CD8-positive, alpha-beta memory T cell (primary cell): Measurements from ENCODE around the gene PLXNB3. TPM values are rescaled to one million over a fixed set of nuclear protein-coding genes. Genes with fewer than 3 reads are reported as not detected.

ENCODE experiments used
- CTCF ChIA-PET: fragments of 350-600 bp; sonication (Branson Sonifier 250); formaldehyde crosslinking; loops from one replicate; lab custom pipeline; 2021; ENCODE audit warnings: antibody characterized with exemption; lab: Charles Lee
- POLR2A ChIA-PET: fragments of 350-600 bp; sonication (Branson Sonifier 250); formaldehyde crosslinking; loops from one replicate; lab custom pipeline; 2021; ENCODE audit warnings: antibody characterized with exemption; lab: Charles Lee
- DNase-seq, 5 donors: peaks; one replicate each; pipeline versions ENCODE4 v3.0.0 to v3.0.0-alpha.2; 2020 to 2022; ENCODE audit warnings: mixed read lengths in 1 of 5
- H3K27ac ChIP-seq: one replicate; pipeline ENCODE4 v1.7.0; 2013; ENCODE audit warnings: low read depth, mild to moderate bottlenecking, low read length, moderate library complexity
- H3K27me3 ChIP-seq: 2 replicates; pipeline ENCODE4 v1.7.0; 2013; ENCODE audit warnings: low read length, mild to moderate bottlenecking; ENCODE audit not compliant: insufficient read depth, poor library complexity, severe bottlenecking
- H3K36me3 ChIP-seq: 2 replicates; pipeline ENCODE4 v1.7.0; 2013; ENCODE audit warnings: mild to moderate bottlenecking, low read length, moderate library complexity; ENCODE audit not compliant: insufficient read depth
- H3K4me1 ChIP-seq: 2 replicates; pipeline ENCODE4 v1.7.0; 2013; ENCODE audit warnings: mild to moderate bottlenecking, low read length, moderate library complexity; ENCODE audit not compliant: insufficient read depth
- H3K4me3 ChIP-seq: 2 replicates; pipeline ENCODE4 v1.7.0; 2013; ENCODE audit warnings: mild to moderate bottlenecking, low read length
- H3K9me3 ChIP-seq: 2 replicates; pipeline ENCODE4 v1.7.0; 2013; ENCODE audit warnings: mild to moderate bottlenecking, low read length
- H3K27ac Mint-ChIP-seq, 8 donors: one replicate each; pipeline ENCODE4 v1.8.0; 2020 to 2021; ENCODE audit warnings: mixed read lengths in 8 of 8, mild to moderate bottlenecking in 6 of 8, inconsistent platforms in 3 of 8, moderate library complexity in 3 of 8
- H3K27me3 Mint-ChIP-seq, 2 donors: one replicate each; pipeline ENCODE4 v1.8.0; 2020 to 2021; ENCODE audit warnings: mixed read lengths in 2 of 2, mild to moderate bottlenecking in 1 of 2, moderate library complexity in 1 of 2
- H3K36me3 Mint-ChIP-seq, 3 donors: one replicate each; pipeline ENCODE4 v1.8.0; 2020 to 2021; ENCODE audit warnings: mixed read lengths in 3 of 3, inconsistent platforms in 1 of 3, mild to moderate bottlenecking in 1 of 3
- H3K4me1 Mint-ChIP-seq, 3 donors: one replicate each; pipeline ENCODE4 v1.8.0; 2020 to 2021; ENCODE audit warnings: mixed read lengths in 3 of 3, inconsistent platforms in 1 of 3, mild to moderate bottlenecking in 1 of 3
- H3K4me3 Mint-ChIP-seq, 7 donors: one replicate each; pipeline ENCODE4 v1.8.0; 2020 to 2021; ENCODE audit warnings: mixed read lengths in 7 of 7, mild to moderate bottlenecking in 6 of 7, moderate library complexity in 4 of 7, inconsistent platforms in 2 of 7
- H3K9me3 Mint-ChIP-seq, 5 donors: one replicate each; pipeline ENCODE4 v1.8.0; 2020 to 2022; ENCODE audit warnings: mixed read lengths in 5 of 5, mild to moderate bottlenecking in 3 of 5, moderate library complexity in 2 of 5, inconsistent platforms in 1 of 5
- polyA plus RNA-seq: library from polyadenylated mRNA; unstranded; fragments of 300-500 nt; fragmentation: Illumina TruSeq; gene quantifications from one replicate; pipeline ENCODE4 v1.2.3, GENCODE V29; 2021
- total RNA-seq, 2 experiments: library from RNA; stranded (reverse); gene quantifications; one replicate each; pipeline ENCODE4 v1.2.3, GENCODE V29; 2021

Gene PLXNB3
- under 1 TPM; 0.51 to 0.57 TPM for total RNA-seq
- polyA plus RNA-seq: not detected

GRCh38 chrX:153763989-153764755 is at the start of gene PLXNB3:
PLXNB3 (plus strand) TSS chrX:153764249; CDS start chrX:153765536, 1,287 bp downstream.
- DNase-seq: peak; percentile 61 to 80 (median 66)
- CTCF ChIA-PET: interaction anchor here (0.7 to 2.5 kb wide), 7 partner anchors 41 to 276 kb away, joined by 3 to 8 read pairs (median 3); no protein-coding TSS in a partner anchor
- Mint-ChIP-seq H3K4me3 (peak within 1 kb of the TSS in 1 of 7 donors; percentile 41), H3K27me3 (no peaks in the 10 kb centered on the region), H3K27ac (peak within 1 kb of the TSS in 1 of 8 donors; percentile 50), H3K36me3 (no peaks in the 10 kb centered on the region), H3K9me3 (no peaks in the 10 kb centered on the region), H3K4me1 (peaks cover 4 to 14% (median 6%) of the 10 kb centered on the region in 3 donors)
- POLR2A ChIA-PET: no interaction called here
- Histone ChIP-seq H3K9me3 (no peaks in the 10 kb centered on the region), H3K27ac (peak within 1 kb of the TSS; percentile 69), H3K36me3 (no peaks in the 10 kb centered on the region), H3K27me3 (no peaks in the 10 kb centered on the region), H3K4me3 (no peak within 1 kb of the TSS), H3K4me1 (no peaks in the 10 kb centered on the region)

- Histone ChIP-seq H3K27me3 (no peaks in the 10 kb centered on the region), H3K4me1 (no peaks in the 10 kb centered on the region), H3K36me3 (peaks cover 18% of the 10 kb centered on the region), H3K9me3 (no peaks in the 10 kb centered on the region), H3K4me3 (no peak overlapping the region), H3K27ac (no peak overlapping the region)
- Mint-ChIP-seq H3K36me3 (peaks cover 0 to 79% (median 0%) of the 10 kb centered on the region in 3 donors), H3K9me3 (no peaks in the 10 kb centered on the region), H3K4me1 (peaks cover 6 to 7% (median 7%) of the 10 kb centered on the region in 3 donors), H3K4me3 (no peak overlapping the region), H3K27ac (peak overlapping the region in 1 of 8 donors; percentile 9), H3K27me3 (peaks cover 0 to 6% of the 10 kb centered on the region in 2 donors)
- POLR2A ChIA-PET: no interaction called here
- no peak for DNase-seq
- CTCF ChIA-PET: no interaction called here
These were observed 49.8 kb upstream of the PLXNB3 start for GRCh38 chrX:153714256-153714655.

GRCh38 chrX:153717445-153717844 is 46.6 kb upstream of the PLXNB3 start:
- H3K27ac Mint-ChIP-seq: no peak overlapping the region
- ChIA-PET CTCF (no interaction called here), POLR2A (no interaction called here)
- Histone ChIP-seq H3K4me3 (no peak overlapping the region), H3K9me3 (no peaks in the 10 kb centered on the region), H3K4me1 (no peaks in the 10 kb centered on the region), H3K36me3 (peaks cover 32% of the 10 kb centered on the region), H3K27ac (no peak overlapping the region), H3K27me3 (no peaks in the 10 kb centered on the region)
- H3K36me3 Mint-ChIP-seq: peaks cover 2 to 75% (median 4%) of the 10 kb centered on the region in 3 donors
- no peak overlapping the region for H3K4me3 Mint-ChIP-seq
- peaks cover 14 to 27% (median 20%) of the 10 kb centered on the region in 3 donors for H3K4me1 Mint-ChIP-seq
- no peaks in the 10 kb centered on the region for H3K9me3 Mint-ChIP-seq
- peaks cover 0 to 2% of the 10 kb centered on the region in 2 donors for H3K27me3 Mint-ChIP-seq
- no peak for DNase-seq

GRCh38 chrX:153719238-153719637 is 44.8 kb upstream of the PLXNB3 start:
- Histone ChIP-seq H3K27ac (no peak overlapping the region), H3K4me3 (no peak overlapping the region), H3K36me3 (peaks cover 27% of the 10 kb centered on the region), H3K27me3 (no peaks in the 10 kb centered on the region), H3K4me1 (peaks cover 5% of the 10 kb centered on the region), H3K9me3 (no peaks in the 10 kb centered on the region)
- POLR2A ChIA-PET: no interaction called here
- Mint-ChIP-seq H3K4me1 (peaks cover 21 to 34% (median 30%) of the 10 kb centered on the region in 3 donors), H3K9me3 (no peaks in the 10 kb centered on the region), H3K27ac (no peak overlapping the region), H3K4me3 (peak overlapping the region in 1 of 7 donors; percentile 55), H3K36me3 (peaks cover 2 to 65% (median 4%) of the 10 kb centered on the region in 3 donors), H3K27me3 (no peaks in the 10 kb centered on the region)
- no peak for DNase-seq
- CTCF ChIA-PET: interaction anchor here (1.0 kb wide), 1 partner anchor 51 kb away, joined by 3 read pairs; no protein-coding TSS in a partner anchor

- H3K36me3 Mint-ChIP-seq: peaks cover 2 to 61% (median 4%) of the 10 kb centered on the region in 3 donors
- POLR2A ChIA-PET: interaction anchor here (0.7 kb wide), 1 partner anchor 153 kb away, joined by 5 read pairs; no protein-coding TSS in a partner anchor
- Histone ChIP-seq H3K27ac (no peak overlapping the region), H3K9me3 (no peaks in the 10 kb centered on the region), H3K4me1 (peaks cover 5% of the 10 kb centered on the region), H3K36me3 (peaks cover 24% of the 10 kb centered on the region), H3K27me3 (no peaks in the 10 kb centered on the region), H3K4me3 (no peak overlapping the region)
- CTCF ChIA-PET: interaction anchor here (1.0 kb wide), 1 partner anchor 51 kb away, joined by 3 read pairs; no protein-coding TSS in a partner anchor
- no peaks in the 10 kb centered on the region for H3K27me3 Mint-ChIP-seq
- H3K9me3 Mint-ChIP-seq: no peaks in the 10 kb centered on the region
- peak overlapping the region in 1 of 7 donors; percentile 55 for H3K4me3 Mint-ChIP-seq
- peaks cover 21 to 34% (median 30%) of the 10 kb centered on the region in 3 donors for H3K4me1 Mint-ChIP-seq
- DNase-seq: no peak
- no peak overlapping the region for H3K27ac Mint-ChIP-seq
These were observed 44.3 kb upstream of the PLXNB3 start for GRCh38 chrX:153719701-153720100.

GRCh38 chrX:153722704-153723350 is 41.2 kb upstream of the PLXNB3 start:
- ChIA-PET POLR2A (no interaction called here), CTCF (no interaction called here)
- Histone ChIP-seq H3K4me1 (peaks cover 16% of the 10 kb centered on the region), H3K36me3 (peaks cover 15% of the 10 kb centered on the region), H3K4me3 (peak overlapping the region; percentile 44), H3K27ac (peak overlapping the region; percentile 70), H3K27me3 (no peaks in the 10 kb centered on the region), H3K9me3 (no peaks in the 10 kb centered on the region)
- Mint-ChIP-seq H3K4me3 (peak overlapping the region; percentile 85 to 94 (median 86)), H3K9me3 (no peaks in the 10 kb centered on the region), H3K4me1 (peaks cover 30 to 56% (median 41%) of the 10 kb centered on the region in 3 donors), H3K27ac (peak overlapping the region; percentile 68 to 86 (median 84)), H3K27me3 (peaks cover 0 to 1% of the 10 kb centered on the region in 2 donors), H3K36me3 (peaks cover 2 to 35% (median 4%) of the 10 kb centered on the region in 3 donors)
- DNase-seq: no peak

- Mint-ChIP-seq H3K9me3 (no peaks in the 10 kb centered on the region), H3K27me3 (peaks cover 0 to 1% of the 10 kb centered on the region in 2 donors)
- CTCF ChIA-PET: no interaction called here
These were observed 40.4 kb upstream of the PLXNB3 start for GRCh38 chrX:153723351-153724251.

More at GRCh38 chrX:153723351-153724251, 40.4 kb upstream of the PLXNB3 start:
- peak overlapping the region; percentile 85 to 94 (median 86) for H3K4me3 Mint-ChIP-seq
- H3K27ac ChIP-seq: peak overlapping the region; percentile 70
- H3K4me1 ChIP-seq: peaks cover 17% of the 10 kb centered on the region
- peaks cover 2 to 29% (median 4%) of the 10 kb centered on the region in 3 donors for H3K36me3 Mint-ChIP-seq
- peaks cover 15% of the 10 kb centered on the region for H3K36me3 ChIP-seq
- no peaks in the 10 kb centered on the region for H3K9me3 ChIP-seq
- peaks cover 30 to 59% (median 42%) of the 10 kb centered on the region in 3 donors for H3K4me1 Mint-ChIP-seq
- peak overlapping the region; percentile 71 to 92 (median 84) for H3K27ac Mint-ChIP-seq
- peak in 4 of 5 donors; percentile 40 to 71 (median 58) for DNase-seq
- POLR2A ChIA-PET: interaction anchor here (0.5 kb wide), 1 partner anchor 9 kb away, joined by 4 read pairs; no protein-coding TSS in a partner anchor
- H3K27me3 ChIP-seq: no peaks in the 10 kb centered on the region
- peak overlapping the region; percentile 44 for H3K4me3 ChIP-seq
